Stomach (tissue), 9 donors: Measurements from ENCODE around the gene NFATC1. TPM values are rescaled to one million over a fixed set of nuclear protein-coding genes. Genes with fewer than 3 reads are reported as not detected.
A peak's percentile ranks its signal among the peaks of the same experiment; 100 is the strongest.

ENCODE experiments used
- DNase-seq, 2 donors: peaks; one replicate each; pipeline versions ENCODE4 v3.0.0 to v3.0.0-alpha.2; 2013 to 2019
- H3K27ac ChIP-seq, 5 donors: fragments of 200-600 bp in 4 of 5; sonication (generic) in 4 of 5; one replicate each; pipeline ENCODE4 v1.5.1; 2013 to 2019; ENCODE audit warnings: mild to moderate bottlenecking in 1 of 5, moderate library complexity in 1 of 5
- H3K27me3 ChIP-seq, 3 donors: fragments of 200-600 bp; sonication (generic); one replicate each; pipeline ENCODE4 v1.5.1; 2017 to 2019; ENCODE audit warnings: mixed run types in 1 of 3
- H3K36me3 ChIP-seq, 4 donors: fragments of 200-600 bp; sonication (generic); 1 replicate in 3 of 4; 2 replicates in 1 of 4; pipeline ENCODE4 v1.5.1; 2016 to 2019
- H3K4me1 ChIP-seq, 4 donors: fragments of 200-600 bp; sonication (generic); one replicate each; pipeline ENCODE4 v1.5.1; 2016 to 2019
- H3K4me3 ChIP-seq, 4 donors: fragments of 200-600 bp; sonication (generic) in 3 of 4; one replicate each; pipeline ENCODE4 v1.5.1; 2016 to 2019; ENCODE audit warnings: mild to moderate bottlenecking in 1 of 4
- H3K9me3 ChIP-seq, 4 donors: fragments of 200-600 bp; sonication (generic); one replicate each; pipeline ENCODE4 v1.5.1; 2016 to 2019
- CTCF ChIP-seq, 7 experiments: fragments of 450-650 bp in 4 of 7; fragments of 200-600 bp in 3 of 7; sonication (generic) in 3 of 7; IDR thresholded peaks; one replicate each; pipeline ENCODE4 v1.5.1; 2016 to 2019; ENCODE audit warnings: antibody characterized with exemption in 7 of 7, control low read depth in 2 of 7, mild to moderate bottlenecking in 1 of 7
- EP300 ChIP-seq: sonication (generic); formaldehyde crosslinking; IDR thresholded peaks from one replicate; pipeline ENCODE4 v1.6.1; 2017; ENCODE audit warnings: antibody characterized with exemption
- POLR2A ChIP-seq, 4 donors: fragments of 450-650 bp; IDR thresholded peaks; one replicate each; pipeline ENCODE4 v1.6.1; 2016; ENCODE audit warnings: antibody characterized with exemption in 4 of 4, control low read depth in 2 of 4, mild to moderate bottlenecking in 1 of 4, moderate library complexity in 1 of 4
- POLR2AphosphoS5 ChIP-seq, 3 donors: sonication (generic); formaldehyde crosslinking; IDR thresholded peaks; one replicate each; pipeline ENCODE4 v1.6.1; 2016; ENCODE audit warnings: antibody characterized with exemption in 3 of 3
- WGBS, 5 donors: extraction: QIAGEN DNeasy Blood & Tissue Kit in 3 of 5; methylation state at CpG; one replicate each; pipeline versions ENCODE4 v1.1.5 to v1.1.7; 2013 to 2018; 5-methylcytosine and 5-hydroxymethylcytosine counted together
- intact Hi-C: fragments of 100-400 bp; cut with DNase I; formaldehyde crosslinking; loops from one replicate; pipeline ENCODE4 v1.15.1; 2023; ENCODE audit warnings: low total_unique reads
- polyA plus RNA-seq, 3 donors: library from polyadenylated mRNA; stranded (reverse); fragments of 200-250 nt; gene quantifications; one replicate each; pipeline ENCODE4 v1.2.3, GENCODE V29; 2013
- total RNA-seq, 5 donors: library from RNA; depleted of rRNA; stranded (reverse); fragments of >200 nt; gene quantifications; one replicate each; pipeline versions ENCODE4 v1.1.0 to v1.2.3, GENCODE V29; 2014 to 2016
- donor health status: healthy with polysubstance abuse.
- donor health status: Bipolar disorder and iron deficiency.
- donor health status: healthy.

Gene NFATC1
- total and polyA plus RNA-seq, 8 donors: 2.6 to 14.0 (median 6.1) TPM

- intact Hi-C loops: no loop called here
- Histone ChIP-seq H3K9me3 (no peaks in the 10 kb centered on the region), H3K27me3 (peaks cover 0 to 6% (median 0%) of the 10 kb centered on the region in 3 donors), H3K36me3 (peaks cover 0 to 5% (median 1%) of the 10 kb centered on the region in 4 donors), H3K4me1 (peaks cover 6 to 24% (median 14%) of the 10 kb centered on the region in 4 donors), H3K4me3 (no peak overlapping the region), H3K27ac (peak overlapping the region in 4 of 5 donors; percentile 15 to 53 (median 40))
- TF ChIP-seq CTCF (IDR thresholded peaks at IDR 0.05): no peak
- TF ChIP-seq POLR2AphosphoS5 (IDR thresholded peaks at IDR 0.05): no peak
- TF ChIP-seq EP300: no peak
- no peak for TF ChIP-seq POLR2A (IDR thresholded peaks at IDR 0.05)
- whole genome bisulfite sequencing, 5 donors: 76 to 91% (median 84%) methylated on average over 16 to 17 of the region's 17 CpGs
- no peak for DNase-seq
These were observed 126.9 kb downstream of the NFATC1 start for GRCh38 chr18:79522451-79523205.

DNA sequence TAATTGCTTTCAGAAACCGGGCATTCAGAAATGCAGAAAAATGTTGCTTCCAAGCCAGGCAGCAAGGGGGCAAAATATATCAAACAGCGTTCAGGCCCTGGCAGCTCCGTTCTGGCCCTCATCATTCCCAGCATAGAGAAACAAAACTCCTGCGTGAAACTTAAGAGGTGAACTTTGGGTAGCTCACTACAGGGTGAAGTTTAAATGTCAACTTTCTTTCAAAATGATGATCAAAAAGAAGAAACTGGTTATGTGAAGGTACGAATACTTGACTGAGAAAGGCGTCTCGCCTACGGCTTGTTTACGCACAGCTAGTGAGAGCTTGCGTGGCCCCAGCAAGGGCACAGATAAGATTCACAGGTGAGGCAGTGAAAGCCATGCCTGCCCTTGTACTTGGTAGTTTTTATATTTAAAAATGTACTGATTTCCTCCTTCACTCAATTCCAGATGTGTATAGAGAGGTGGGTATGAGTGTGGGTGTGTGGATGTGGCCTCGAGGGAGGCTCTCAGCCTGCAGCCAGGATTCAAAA is 127.5 kb downstream of the NFATC1 start:
- intact Hi-C loops: no loop called here
- no peak for TF ChIP-seq CTCF (IDR thresholded peaks at IDR 0.05)
- TF ChIP-seq EP300: no peak
- no peak for TF ChIP-seq POLR2AphosphoS5 (IDR thresholded peaks at IDR 0.05)
- no peak for TF ChIP-seq POLR2A (IDR thresholded peaks at IDR 0.05)
- Histone ChIP-seq H3K36me3 (peaks cover 0 to 11% (median 5%) of the 10 kb centered on the region in 4 donors), H3K27me3 (peaks cover 0 to 6% (median 0%) of the 10 kb centered on the region in 3 donors), H3K4me1 (peaks cover 6 to 20% (median 14%) of the 10 kb centered on the region in 4 donors), H3K9me3 (no peaks in the 10 kb centered on the region), H3K27ac (peak overlapping the region in 3 of 5 donors; percentile 30 to 53 (median 51)), H3K4me3 (no peak overlapping the region)
- 33 to 58% (median 44%) methylated on average over 11 of the region's 11 CpGs for WGBS, 5 donors
- peak in 1 of 2 donors; percentile 56 for DNase-seq

DNA sequence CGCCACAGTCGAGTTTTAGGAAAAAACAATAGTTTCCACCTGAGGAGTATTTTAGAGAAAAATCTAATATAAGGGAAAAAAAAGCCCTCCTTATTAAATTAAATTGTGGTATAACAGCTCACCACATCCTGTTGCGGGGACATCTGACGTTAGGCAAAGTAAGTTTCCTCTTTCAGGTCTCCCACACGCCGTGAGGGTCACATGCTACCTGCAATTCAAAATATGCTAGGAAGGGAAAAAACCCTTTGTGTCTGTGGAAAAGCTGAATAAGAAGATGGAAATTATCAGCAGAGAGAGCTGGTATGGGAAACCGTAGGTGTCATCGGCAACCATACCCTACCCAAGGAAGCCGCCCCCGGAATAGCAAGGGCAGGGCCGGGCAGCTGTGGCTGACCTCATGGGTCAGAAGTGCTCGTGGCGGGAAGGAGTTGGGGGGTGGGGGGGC is 128.0 kb downstream of the NFATC1 start:
- Histone ChIP-seq H3K9me3 (no peaks in the 10 kb centered on the region), H3K27ac (peak overlapping the region in 4 of 5 donors; percentile 41 to 53 (median 46)), H3K4me3 (no peak overlapping the region), H3K27me3 (peaks cover 0 to 6% (median 0%) of the 10 kb centered on the region in 3 donors), H3K4me1 (peaks cover 6 to 20% (median 14%) of the 10 kb centered on the region in 4 donors), H3K36me3 (peaks cover 0 to 15% (median 5%) of the 10 kb centered on the region in 4 donors)
- 66 to 76% (median 69%) methylated on average over 11 to 13 of the region's 13 CpGs for WGBS, 5 donors
- DNase-seq: peak in 1 of 2 donors; percentile 66
- intact Hi-C loops: no loop called here
- no peak for TF ChIP-seq POLR2A (IDR thresholded peaks at IDR 0.05)
- no peak for TF ChIP-seq POLR2AphosphoS5 (IDR thresholded peaks at IDR 0.05)
- no peak for TF ChIP-seq CTCF (IDR thresholded peaks at IDR 0.05)
- TF ChIP-seq EP300: no peak

- peaks cover 0 to 6% (median 0%) of the 10 kb centered on the region in 3 donors for H3K27me3 ChIP-seq
- intact Hi-C loops: no loop called here
- H3K27ac ChIP-seq: peak overlapping the region; percentile 25 to 53 (median 41)
- H3K9me3 ChIP-seq: no peaks in the 10 kb centered on the region
- H3K4me1 ChIP-seq: peaks cover 6 to 20% (median 14%) of the 10 kb centered on the region in 4 donors
- H3K4me3 ChIP-seq: no peak overlapping the region
- no peak for DNase-seq
- TF ChIP-seq CTCF (IDR thresholded peaks at IDR 0.05) (no peak), POLR2AphosphoS5 (IDR thresholded peaks at IDR 0.05) (no peak)
- peaks cover 0 to 15% (median 6%) of the 10 kb centered on the region in 4 donors for H3K36me3 ChIP-seq
- 81 to 92% (median 83%) methylated on average over 48 to 63 of the region's 63 CpGs for WGBS, 5 donors
These were observed 128.7 kb downstream of the NFATC1 start for GRCh38 chr18:79524181-79525078.
